ENCODE results near the gene SNX20.

SNX20 gene

DNA sequence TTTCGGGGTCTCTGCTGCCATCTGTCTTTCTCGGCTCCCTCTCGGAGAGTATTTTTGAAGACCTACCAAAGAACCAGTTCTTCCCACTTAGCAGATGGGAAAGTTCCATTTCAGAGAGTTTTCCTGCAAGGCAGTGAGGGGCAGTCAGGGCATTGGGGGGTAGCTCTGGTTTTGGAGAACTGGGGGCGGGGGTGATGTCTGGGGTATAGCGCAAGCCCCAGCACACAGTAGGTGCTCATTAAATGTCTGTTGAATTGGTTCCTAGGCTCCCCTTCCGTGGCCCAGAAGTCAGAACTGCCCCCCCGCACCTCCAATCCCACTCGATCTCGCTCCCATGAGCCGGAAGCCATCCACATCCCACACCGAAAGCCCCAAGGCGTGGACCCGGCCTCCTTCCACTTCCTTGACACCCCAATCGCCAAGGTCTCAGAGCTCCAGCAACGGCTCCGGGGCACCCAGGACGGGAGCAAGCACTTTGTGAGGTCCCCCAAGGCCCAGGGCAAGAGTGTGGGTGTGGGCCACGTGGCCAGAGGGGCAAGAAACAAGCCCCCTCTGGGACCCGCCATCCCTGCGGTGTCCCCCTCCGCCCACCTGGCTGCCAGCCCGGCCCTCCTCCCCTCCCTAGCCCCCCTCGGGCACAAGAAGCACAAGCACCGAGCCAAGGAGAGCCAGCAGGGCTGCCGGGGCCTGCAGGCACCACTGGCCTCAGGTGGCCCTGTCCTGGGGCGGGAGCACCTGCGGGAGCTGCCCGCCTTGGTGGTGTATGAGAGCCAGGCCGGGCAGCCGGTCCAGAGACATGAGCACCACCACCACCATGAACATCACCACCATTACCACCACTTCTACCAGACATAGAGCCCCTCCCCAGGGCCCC is 47.9 kb downstream of the SNX20 start:
- no peak for DNase-seq

DNA sequence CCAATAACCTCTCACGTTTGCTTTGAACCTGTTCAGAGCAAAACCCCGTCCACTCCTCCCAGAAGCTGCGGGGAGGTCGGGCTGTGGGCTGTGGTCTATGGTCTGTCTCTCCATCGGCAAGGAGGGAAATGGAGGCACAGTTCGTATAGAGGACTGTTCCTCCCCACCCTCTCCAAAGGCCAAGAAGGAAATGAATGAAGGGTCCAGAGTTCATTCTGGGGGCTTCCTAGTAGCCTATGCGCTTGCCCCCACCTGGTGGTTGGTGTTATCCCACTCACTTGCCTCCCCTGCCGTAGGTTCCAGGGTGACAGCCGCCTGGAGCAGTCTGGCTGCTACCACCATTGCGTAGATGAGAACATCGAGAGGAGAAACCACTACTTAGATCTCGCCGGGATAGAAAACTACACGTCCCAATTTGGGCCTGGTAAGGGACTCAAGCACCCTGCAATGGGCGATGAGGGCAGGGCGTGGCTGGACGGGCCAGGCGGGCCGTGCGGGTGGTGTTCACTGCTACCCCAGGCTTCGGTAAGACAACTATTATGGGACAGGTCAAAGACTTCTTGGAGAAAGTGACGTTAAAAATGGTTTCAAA is 49.0 kb downstream of the SNX20 start:
- no peak for DNase-seq

DNA sequence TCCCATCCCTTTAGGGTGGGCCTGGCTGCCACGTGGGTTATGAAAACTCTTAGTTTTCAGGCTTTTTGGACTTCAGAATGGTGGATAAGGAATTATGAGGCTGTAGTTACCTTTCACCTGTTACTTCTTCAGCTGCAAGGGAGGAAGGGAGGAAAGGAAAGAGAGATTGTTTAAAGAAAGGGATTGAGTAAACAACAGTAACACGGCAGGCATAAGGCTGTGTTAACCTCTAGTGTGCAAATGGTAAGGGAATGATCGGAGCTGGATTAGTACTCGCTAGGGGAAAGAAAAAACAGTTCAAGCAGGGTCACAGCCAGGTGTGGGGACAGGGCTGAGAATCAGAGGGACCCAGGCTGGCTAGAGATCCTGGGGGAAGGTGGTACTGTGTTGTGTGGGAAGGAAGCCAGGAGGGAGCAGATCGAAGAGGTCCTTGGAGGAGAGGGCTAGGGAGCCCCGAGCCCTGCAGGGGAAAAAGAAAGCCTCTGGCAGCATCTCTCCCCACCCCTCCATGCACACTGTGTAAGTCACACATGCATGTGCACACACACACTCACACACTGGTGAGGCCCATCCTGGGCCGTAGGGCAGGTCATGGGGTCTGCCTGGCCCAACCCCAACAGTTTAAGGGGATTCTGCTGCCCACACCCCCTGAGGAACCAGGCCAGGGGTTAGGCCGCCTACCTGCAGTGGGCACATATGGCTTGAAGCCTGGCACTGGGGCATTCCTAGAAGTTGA is 49.7 kb downstream of the SNX20 start:
- DNase-seq, result no peak

DNA sequence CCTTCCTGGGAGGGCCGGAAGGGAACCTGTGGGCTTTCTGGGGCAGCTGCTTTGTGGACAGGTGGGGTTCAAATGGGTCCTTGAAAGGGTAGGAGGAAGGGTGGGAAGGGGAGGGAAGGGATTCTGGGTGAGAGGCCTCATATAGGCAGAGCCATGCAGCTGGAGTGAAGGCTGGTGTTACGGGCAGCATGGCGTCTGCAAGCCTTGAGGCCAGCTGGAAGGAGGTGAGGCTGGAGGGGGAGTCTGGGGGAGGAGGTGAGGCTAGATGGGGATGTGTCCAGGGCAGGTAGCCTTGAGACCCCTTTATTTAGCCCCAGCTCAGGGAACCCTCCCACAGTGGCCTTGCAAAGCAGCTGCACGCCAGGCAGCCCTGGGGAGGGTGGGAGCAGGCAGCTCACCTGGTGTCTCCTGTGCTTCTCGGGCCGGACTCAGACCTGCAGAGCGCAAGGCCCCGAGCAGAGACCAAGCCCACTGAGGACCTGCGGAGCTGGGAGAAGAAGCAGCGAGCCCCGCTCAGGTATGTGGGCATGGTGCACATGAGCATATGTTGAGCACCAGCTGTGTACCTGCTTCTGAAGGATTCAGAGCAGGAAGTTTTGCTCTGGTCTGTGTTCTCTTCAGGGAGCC is 50.6 kb downstream of the SNX20 start:
- DNase-seq, result no peak

DNA sequence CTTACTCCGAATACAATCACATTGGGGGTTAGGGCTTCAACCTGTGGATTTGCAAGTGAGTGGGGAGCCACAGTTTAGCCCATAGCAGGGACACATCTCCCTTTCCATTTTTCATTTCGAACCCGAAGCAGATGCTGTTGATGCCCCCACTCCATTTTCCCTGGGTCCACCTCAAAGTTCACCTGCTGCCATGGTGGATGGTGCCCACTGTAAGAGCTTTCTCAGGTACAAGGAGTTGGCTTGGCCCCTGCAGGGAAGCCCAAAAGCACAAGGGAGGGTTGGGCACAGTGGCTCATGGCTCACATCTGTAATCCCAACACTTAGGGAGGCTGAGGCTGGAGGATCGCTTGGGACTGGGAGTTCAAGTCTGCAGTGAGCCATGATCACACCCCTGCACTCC is 51.8 kb downstream of the SNX20 start:
- no peak for DNase-seq

DNA sequence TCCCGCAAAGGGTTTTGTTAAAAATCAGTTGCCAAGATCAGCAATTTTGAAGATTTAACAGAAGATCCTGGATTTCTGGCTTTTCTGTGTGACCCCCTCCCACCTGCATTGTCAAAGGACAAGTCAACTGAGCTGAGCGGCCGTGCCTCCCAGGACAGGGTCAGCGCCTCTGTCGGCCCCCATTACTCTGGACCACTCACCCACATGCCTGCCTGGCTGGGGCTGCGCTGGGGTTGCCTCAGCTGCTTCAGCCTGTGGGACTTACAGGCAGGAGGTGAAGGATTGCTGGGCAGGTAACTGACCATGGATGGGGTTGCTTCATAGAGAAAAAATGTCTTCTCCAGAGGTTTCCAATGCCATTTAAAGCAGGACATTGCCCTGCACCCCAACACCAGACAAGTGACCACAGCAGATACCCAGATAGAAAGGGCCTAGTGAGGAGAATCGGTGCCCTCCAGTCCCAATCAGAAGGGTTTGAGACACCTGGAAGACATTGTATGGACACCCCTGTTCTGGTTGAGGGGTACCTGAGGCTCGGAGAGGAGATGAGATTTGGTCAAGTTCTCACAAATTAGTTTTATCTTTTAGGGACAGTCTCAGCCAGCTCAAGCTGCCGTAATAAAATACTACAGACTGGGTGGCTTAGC is 52.8 kb downstream of the SNX20 start:
- no peak for DNase-seq

DNA sequence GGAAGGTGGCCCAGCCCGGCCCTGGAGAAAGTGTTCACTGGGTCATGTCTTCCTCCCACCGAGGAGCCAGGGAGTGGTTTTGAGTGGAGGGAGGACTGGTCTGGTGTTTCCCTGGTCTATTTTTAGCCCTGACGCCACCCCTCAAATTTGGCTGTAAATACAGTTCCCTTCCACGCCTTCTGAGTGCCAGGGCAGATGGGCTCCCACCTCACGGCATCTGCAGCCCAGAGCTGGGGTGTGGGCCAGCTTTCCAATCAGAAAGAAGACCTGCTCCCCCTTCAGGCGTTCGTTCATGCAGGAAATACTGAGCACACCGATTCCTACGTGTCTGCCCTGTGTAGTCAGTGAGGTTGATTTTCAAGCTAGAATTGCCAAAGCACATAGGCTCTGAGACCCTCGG is 53.7 kb downstream of the SNX20 start:
- DNase-seq, result peak; percentile 44

DNA sequence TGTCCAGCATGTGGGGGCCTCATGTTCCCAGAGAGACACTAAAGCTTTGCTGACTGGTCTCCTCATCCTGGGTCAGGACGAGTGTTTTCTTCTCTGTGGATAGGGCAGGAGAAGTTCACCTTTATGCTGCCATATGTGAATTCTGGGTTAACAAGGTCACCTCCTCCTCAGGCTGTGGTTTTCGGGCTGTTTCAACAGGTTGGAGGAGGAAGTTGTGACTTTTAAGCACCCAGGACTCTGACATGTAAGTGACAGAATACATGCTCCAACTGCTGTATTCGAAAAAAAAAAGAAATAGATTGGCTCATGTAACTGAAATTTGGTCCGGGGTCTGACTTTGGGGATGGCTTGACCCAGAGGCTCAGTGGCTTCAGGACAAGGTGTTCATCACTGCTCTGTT is 54.2 kb downstream of the SNX20 start:
- DNase-seq, result no peak

DNA sequence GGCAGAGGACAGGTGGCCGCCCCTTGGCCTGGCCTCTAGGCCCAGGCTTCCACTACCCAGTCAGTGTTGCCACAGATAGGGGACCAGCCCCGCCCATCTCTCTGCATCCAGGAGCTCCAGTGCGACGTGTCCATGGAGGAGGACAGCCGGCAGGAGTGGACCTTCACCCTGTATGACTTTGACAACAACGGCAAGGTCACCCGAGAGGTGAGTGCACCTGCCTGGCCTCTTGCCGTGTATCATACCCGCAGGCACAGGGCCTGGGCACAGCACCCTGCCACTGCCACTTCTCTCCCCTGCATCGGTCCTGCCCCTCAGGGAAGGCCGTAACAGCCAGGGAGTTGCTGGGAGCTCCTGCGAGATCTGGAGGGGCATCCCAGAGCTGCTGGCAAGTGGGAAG is 55.7 kb downstream of the SNX20 start:
- no peak for DNase-seq

DNA sequence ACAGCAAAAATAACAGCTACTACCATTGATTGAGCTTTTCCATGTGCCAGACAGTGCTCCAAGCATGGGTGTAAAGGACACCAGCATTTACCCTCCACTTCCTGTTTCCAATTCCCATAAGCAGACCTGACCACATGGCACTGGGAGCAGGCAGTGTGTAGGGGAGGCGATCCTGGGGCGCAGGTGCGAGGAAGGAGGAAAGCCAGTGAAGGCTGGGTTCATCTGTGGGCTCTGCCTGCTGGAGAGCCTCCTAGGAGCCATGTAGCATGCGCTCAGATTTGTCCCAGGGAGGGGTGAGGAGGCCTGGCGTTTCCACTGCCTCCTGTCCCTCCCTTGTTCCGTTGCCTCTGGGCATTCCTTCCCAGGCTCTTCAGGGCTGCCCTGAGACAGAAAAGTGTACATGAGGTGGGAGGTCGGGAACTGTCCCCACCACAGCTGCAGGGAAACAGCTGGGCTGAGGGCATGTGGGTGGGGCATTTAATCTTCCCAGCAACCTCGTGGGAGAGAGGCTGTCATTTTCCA is 56.6 kb downstream of the SNX20 start:
- DNase-seq, result no peak

DNA sequence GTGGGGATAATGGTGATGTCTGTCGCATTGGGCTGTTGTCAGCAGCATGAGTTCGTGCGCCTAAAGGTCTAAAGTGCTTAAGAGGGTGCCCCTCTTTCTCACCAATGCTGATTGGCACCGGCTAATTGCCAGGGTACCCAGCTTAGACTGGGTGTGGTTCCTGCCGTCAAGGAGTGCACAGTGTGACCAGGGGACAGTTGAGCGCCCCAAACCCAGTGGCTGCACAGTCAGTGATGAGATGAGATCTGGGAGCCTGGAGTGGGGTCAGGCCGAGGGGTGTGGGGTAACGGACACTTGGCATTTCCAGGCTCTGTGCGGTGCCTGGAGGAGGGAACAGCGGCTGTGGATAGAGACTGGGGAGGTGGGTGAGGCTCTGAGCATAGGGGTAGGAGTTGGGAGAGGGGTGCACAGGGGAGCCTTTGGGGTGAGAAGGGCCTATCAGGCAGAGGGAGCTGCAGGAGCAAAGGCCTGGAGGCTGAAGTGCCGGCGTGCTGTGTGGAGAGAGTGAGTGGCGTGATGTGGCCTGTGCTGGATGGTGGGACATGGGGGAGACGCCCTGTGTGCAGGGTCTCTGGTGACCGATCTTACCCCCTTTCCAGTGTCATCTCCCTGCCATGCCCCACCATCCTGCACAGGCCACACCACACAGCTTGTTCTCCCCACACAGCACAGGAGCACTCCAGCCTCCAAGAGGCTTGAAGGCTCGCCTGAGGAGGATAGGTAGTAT is 58.3 kb downstream of the SNX20 start:
- no peak for DNase-seq

DNA sequence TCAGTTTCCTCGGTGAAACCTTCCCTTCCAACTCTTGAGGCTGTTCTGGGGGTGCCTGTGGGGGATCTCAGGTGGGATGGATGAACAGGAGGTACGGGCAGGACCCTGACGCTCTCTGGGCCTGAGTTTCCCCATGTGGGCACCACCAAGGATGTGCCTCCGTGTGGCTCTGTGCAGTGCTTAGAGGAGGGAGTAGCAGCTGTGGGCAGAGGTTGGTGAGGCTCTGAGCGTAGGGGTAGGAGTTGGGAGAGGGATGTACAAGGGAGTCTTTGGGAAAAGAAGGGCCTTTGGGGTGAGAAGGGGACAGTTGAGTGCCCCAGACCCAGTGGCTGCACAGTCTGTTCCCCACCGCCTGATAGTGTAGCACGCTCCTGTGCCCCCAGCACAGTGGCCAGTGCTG is 59.1 kb downstream of the SNX20 start:
- DNase-seq, result no peak

Data from stimulated activated CD8-positive, alpha-beta memory T cell treated with anti-CD3 and anti-CD28 coated beads, Interleukin-4, amount 100 ng/mL, for 48 hours (primary cell).